Measurements from ENCODE around the gene PRLR.

PRLR gene

DNA sequence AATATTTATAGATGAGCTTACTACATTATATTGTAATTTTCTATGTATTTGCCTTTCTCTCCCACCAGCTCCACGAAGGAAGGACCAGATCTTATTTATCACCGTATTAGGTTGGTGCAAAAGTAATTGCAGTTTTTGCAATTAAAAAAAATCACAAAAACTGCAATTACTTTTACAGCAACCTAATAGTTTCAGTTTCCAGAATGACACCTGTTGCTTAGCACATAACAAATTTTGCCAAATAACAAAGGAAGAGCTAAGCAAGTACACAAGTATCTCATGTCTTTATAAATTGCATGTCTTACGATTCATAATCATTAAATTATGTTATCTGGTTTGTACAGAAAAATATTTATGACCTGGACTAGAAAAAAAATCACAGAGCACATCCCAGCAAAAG is 228.4 kb downstream of the PRLR start:
- no peak for DNase-seq (ENCODE audit: low read depth, low spot score)

Measured in brain pericyte (primary cell).